Mesenchymal stem cell (in vitro differentiated cells and primary cell): ENCODE results near the gene USP22.

Source experiments
- DNase-seq: peaks from one replicate; pipeline ENCODE4 v3.0.0-alpha.2; 2013
- H2AFZ ChIP-seq: one replicate; pipeline ENCODE4 v1.6.1; 2013; ENCODE audit warnings: low read depth, mild to moderate bottlenecking, control low read depth, inconsistent platforms, low read length, moderate library complexity
- H2AK5ac ChIP-seq: 2 replicates; pipeline ENCODE4 v1.6.1; 2013; ENCODE audit warnings: low read length, moderate library complexity, mild to moderate bottlenecking, inconsistent platforms; ENCODE audit not compliant: severe bottlenecking
- H2BK120ac ChIP-seq: one replicate; pipeline ENCODE4 v1.6.1; 2013; ENCODE audit warnings: low read depth, mild to moderate bottlenecking, inconsistent platforms, low read length, moderate library complexity
- H2BK12ac ChIP-seq, 2 experiments: one replicate each; pipeline ENCODE4 v1.6.1; 2013; ENCODE audit warnings: inconsistent platforms in 2 of 2, low read length in 2 of 2, mild to moderate bottlenecking in 2 of 2, moderate library complexity in 2 of 2, control low read depth in 1 of 2
- H2BK15ac ChIP-seq: one replicate; pipeline ENCODE4 v1.6.1; 2013; ENCODE audit warnings: mild to moderate bottlenecking, low read depth, inconsistent platforms; ENCODE audit not compliant: poor library complexity, severe bottlenecking
- H2BK5ac ChIP-seq: 2 replicates; pipeline ENCODE4 v1.6.1; 2013; ENCODE audit warnings: low read depth, mild to moderate bottlenecking, low read length, control low read depth, inconsistent platforms; ENCODE audit not compliant: poor library complexity, severe bottlenecking
- H3K14ac ChIP-seq, 2 experiments: one replicate each; pipeline ENCODE4 v1.6.1; 2013; ENCODE audit warnings: inconsistent platforms in 2 of 2, low read length in 2 of 2, control low read depth in 1 of 2, mild to moderate bottlenecking in 1 of 2, moderate library complexity in 1 of 2
- H3K18ac ChIP-seq, 2 experiments: one replicate each; pipeline ENCODE4 v1.6.1; 2013; ENCODE audit warnings: inconsistent platforms in 2 of 2, low read length in 2 of 2, control low read depth in 1 of 2, low read depth in 1 of 2, mild to moderate bottlenecking in 1 of 2
- H3K23ac ChIP-seq, 2 experiments: one replicate each; pipeline ENCODE4 v1.6.1; 2013; ENCODE audit warnings: inconsistent platforms in 2 of 2, low read length in 2 of 2, mild to moderate bottlenecking in 2 of 2, moderate library complexity in 2 of 2, control low read depth in 1 of 2
- H3K27ac ChIP-seq: 2 replicates; pipeline ENCODE4 v1.5.1; 2013; ENCODE audit warnings: mild to moderate bottlenecking, moderate library complexity, low read length, control low read depth, inconsistent platforms; ENCODE audit not compliant: poor library complexity, severe bottlenecking
- H3K27me3 ChIP-seq, 2 experiments: 2 replicates each; pipeline versions ENCODE4 v1.6.1 to v1.7.0; 2013; ENCODE audit warnings: low read length in 2 of 2, mild to moderate bottlenecking in 2 of 2, moderate library complexity in 2 of 2, control low read depth in 1 of 2, inconsistent platforms in 1 of 2; ENCODE audit not compliant: control insufficient read depth in 1 of 2, insufficient read depth in 1 of 2
- H3K36me3 ChIP-seq, 2 experiments: 2 replicates each; pipeline versions ENCODE4 v1.6.1 to v1.7.0; 2013; ENCODE audit warnings: low read length in 2 of 2, control low read depth in 1 of 2, inconsistent platforms in 1 of 2, low read depth in 1 of 2, mild to moderate bottlenecking in 1 of 2; ENCODE audit not compliant: insufficient read depth in 2 of 2, control insufficient read depth in 1 of 2
- H3K4ac ChIP-seq, 2 experiments: one replicate each; pipeline ENCODE4 v1.6.1; 2013; ENCODE audit warnings: inconsistent platforms in 2 of 2, low read length in 2 of 2, mild to moderate bottlenecking in 2 of 2, moderate library complexity in 2 of 2, control low read depth in 1 of 2, low read depth in 1 of 2
- H3K4me1 ChIP-seq: 2 replicates; pipeline ENCODE4 v1.6.1; 2013; ENCODE audit warnings: low read depth, low read length, control low read depth; ENCODE audit not compliant: control insufficient read depth, insufficient read depth
- H3K4me2 ChIP-seq: 2 replicates; pipeline ENCODE4 v1.6.1; 2013; ENCODE audit warnings: low read length, mild to moderate bottlenecking, inconsistent platforms; ENCODE audit not compliant: poor library complexity, severe bottlenecking
- H3K4me3 ChIP-seq, 2 experiments: 2 replicates each; pipeline versions ENCODE4 v1.5.1 to v1.7.0; 2013; ENCODE audit warnings: low read length in 2 of 2, mild to moderate bottlenecking in 2 of 2, control low read depth in 1 of 2, low read depth in 1 of 2; ENCODE audit not compliant: insufficient read depth in 1 of 2
- H3K79me1 ChIP-seq: replicated peaks from 2 replicates; pipeline ENCODE4 v1.6.1; 2013; ENCODE audit warnings: mild to moderate bottlenecking, control low read depth, low read length, inconsistent platforms; ENCODE audit not compliant: poor library complexity, severe bottlenecking
- H3K9ac ChIP-seq: 2 replicates; pipeline ENCODE4 v1.7.0; 2013; ENCODE audit warnings: mild to moderate bottlenecking, low read length, moderate library complexity
- H3K9me3 ChIP-seq: 2 replicates; pipeline ENCODE4 v1.7.0; 2013; ENCODE audit warnings: mild to moderate bottlenecking, low read length; ENCODE audit not compliant: control insufficient read depth
- H4K8ac ChIP-seq: one replicate; pipeline ENCODE4 v1.6.1; 2013; ENCODE audit warnings: inconsistent platforms, mild to moderate bottlenecking, low read length, moderate library complexity
- H4K91ac ChIP-seq: one replicate; pipeline ENCODE4 v1.6.1; 2013; ENCODE audit warnings: mild to moderate bottlenecking, low read length, inconsistent platforms
- WGBS: methylation state at CpG from one replicate; pipeline ENCODE4 v1.1.7; 2013; ENCODE audit warnings: mixed read lengths; 5-methylcytosine and 5-hydroxymethylcytosine counted together

Gene USP22

DNA sequence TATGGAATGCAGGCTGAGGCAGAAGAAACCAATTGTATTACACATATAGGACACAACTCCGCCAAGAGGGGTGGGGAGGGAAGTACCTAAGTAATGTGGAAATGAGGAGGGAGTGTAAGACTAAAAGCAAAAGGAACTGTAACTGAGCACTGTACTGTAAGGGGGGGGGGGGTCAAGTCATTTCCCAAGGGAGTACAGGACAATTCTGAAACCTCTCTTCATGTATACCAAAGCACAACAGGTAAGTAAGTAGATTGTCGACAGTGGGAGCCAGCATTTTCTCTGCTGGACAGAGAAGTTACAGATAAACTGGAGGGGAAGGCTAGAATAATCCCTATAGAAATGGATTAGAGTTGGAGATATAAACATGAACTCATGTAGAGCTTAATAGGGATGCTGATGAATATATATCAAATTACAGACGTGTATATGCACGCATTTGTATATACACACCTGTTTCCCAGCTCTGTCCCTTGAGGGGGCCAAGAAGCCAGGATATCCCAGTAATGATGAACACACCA, 6.4 kb downstream of the USP22 start:
- Histone ChIP-seq H4K91ac (no peak overlapping the region), H2AK5ac (no peak overlapping the region), H3K27me3 (no peaks in the 10 kb centered on the region), H2BK5ac (no peak overlapping the region), H2BK12ac (no peak overlapping the region), H3K9me3 (no peaks in the 10 kb centered on the region), H3K79me1 (no peaks in the 10 kb centered on the region), H3K36me3 (peaks cover 10 to 25% of the 10 kb centered on the region in 2 experiments), H3K14ac (no peak overlapping the region), H3K4ac (no peak overlapping the region), H2BK120ac (no peak overlapping the region), H3K4me2 (no peak overlapping the region), H2BK15ac (no peak overlapping the region), H3K9ac (no peak overlapping the region), H3K23ac (no peak overlapping the region), H3K4me1 (peaks cover 11% of the 10 kb centered on the region), H4K8ac (no peak overlapping the region), H3K27ac (no peak overlapping the region), H2AFZ (no peak overlapping the region), H3K4me3 (peak overlapping the region in 1 of 2 experiments; percentile 20), H3K18ac (no peak overlapping the region)
- DNase-seq = peak; percentile 38
- 95% methylated on average over 4 of the region's 4 CpGs for WGBS

DNA sequence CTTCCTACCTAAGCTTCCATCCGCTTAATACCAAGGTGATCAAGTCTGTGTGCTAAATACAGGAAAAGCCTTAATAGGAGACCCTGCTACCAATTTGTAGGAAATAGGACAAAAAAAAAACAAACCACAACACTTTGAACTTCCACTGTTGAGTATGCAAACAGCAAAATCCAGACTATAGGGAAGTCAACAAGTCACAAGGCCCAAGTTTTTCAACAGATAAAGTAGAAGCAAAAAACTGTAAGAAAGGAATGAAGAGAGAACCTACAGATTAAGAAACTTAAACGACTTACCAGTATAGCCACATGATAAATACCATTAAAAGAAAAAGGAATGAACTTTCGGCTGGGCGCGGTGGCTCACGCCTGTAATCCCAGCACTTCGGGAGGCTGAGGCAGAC, 7.4 kb downstream of the USP22 start:
- Histone ChIP-seq H2BK120ac (no peak overlapping the region), H3K9ac (no peak overlapping the region), H3K4ac (no peak overlapping the region), H2BK15ac (no peak overlapping the region), H3K4me3 (no peak overlapping the region), H3K27me3 (no peaks in the 10 kb centered on the region), H3K4me2 (no peak overlapping the region), H3K36me3 (peaks cover 10 to 25% of the 10 kb centered on the region in 2 experiments), H3K23ac (no peak overlapping the region), H2AK5ac (no peak overlapping the region), H3K4me1 (peaks cover 11% of the 10 kb centered on the region), H4K8ac (no peak overlapping the region), H2BK12ac (no peak overlapping the region), H3K14ac (no peak overlapping the region), H3K9me3 (no peaks in the 10 kb centered on the region), H3K79me1 (no peaks in the 10 kb centered on the region), H2AFZ (no peak overlapping the region), H3K18ac (no peak overlapping the region), H4K91ac (no peak overlapping the region), H3K27ac (no peak overlapping the region), H2BK5ac (no peak overlapping the region)
- DNase-seq = no peak
- 100% methylated on average over 7 of the region's 7 CpGs for WGBS

DNA sequence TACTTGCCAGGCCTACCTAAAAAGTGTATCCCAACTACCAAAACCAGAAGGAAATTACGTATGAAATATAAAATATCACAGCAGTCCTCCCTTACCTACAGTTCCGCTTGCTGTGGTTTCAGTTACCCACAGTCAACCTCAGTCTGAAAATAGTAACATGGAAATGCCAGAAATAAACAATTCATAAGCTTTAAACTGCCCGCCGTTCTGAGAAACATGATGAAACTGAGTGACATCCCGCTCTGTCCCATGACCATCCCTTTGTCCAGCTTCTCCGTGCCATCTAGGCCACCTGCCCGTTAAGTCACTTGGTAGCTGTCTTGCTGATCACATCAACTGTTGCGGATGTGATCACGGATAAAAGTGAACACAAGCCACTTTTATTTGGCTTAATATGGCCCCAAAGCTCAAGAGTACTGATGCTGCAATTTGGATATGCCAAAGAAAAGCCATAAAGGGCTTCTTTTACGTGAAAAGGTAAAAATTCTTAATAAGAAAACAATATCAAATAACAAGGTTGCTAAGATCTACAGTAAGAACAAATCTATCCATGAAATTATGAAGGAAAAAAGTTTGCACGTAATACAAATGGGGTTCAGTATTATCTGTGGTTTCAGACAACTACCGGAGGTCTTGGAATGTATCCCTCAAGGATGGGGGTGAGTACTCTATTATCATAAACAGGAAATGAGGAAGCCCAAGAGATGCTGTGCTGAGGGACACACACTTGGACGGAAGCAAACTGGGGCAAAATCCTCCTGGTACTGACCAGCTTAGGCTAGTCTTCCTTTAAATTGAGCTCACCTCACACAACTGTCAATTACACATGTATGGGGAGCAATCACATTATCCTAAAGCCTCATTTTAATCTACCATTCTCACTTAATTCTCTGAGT, 8.2 kb downstream of the USP22 start:
- no peak overlapping the region for H4K8ac ChIP-seq
- no peak overlapping the region for H3K4ac ChIP-seq
- H2AFZ ChIP-seq = no peak overlapping the region
- peak; percentile 55 for DNase-seq
- H3K4me1 ChIP-seq = peaks cover 9% of the 10 kb centered on the region
- H3K4me2 ChIP-seq = no peak overlapping the region
- H4K91ac ChIP-seq = no peak overlapping the region
- H3K14ac ChIP-seq = no peak overlapping the region
- H3K27ac ChIP-seq = peak overlapping the region; percentile 5
- H2BK120ac ChIP-seq = no peak overlapping the region
- 66% methylated on average over 12 of the region's 13 CpGs for WGBS
- no peak overlapping the region for H2BK12ac ChIP-seq
- H2BK5ac ChIP-seq = no peak overlapping the region
- no peaks in the 10 kb centered on the region for H3K27me3 ChIP-seq
- H3K4me3 ChIP-seq = peak overlapping the region in 1 of 2 experiments; percentile 43
- no peak overlapping the region for H3K18ac ChIP-seq
- no peaks in the 10 kb centered on the region for H3K9me3 ChIP-seq
- H3K79me1 ChIP-seq = no peaks in the 10 kb centered on the region
- peaks cover 10 to 24% of the 10 kb centered on the region in 2 experiments for H3K36me3 ChIP-seq
- no peak overlapping the region for H2AK5ac ChIP-seq
- no peak overlapping the region for H2BK15ac ChIP-seq
- peak overlapping the region; percentile 46 for H3K9ac ChIP-seq
- H3K23ac ChIP-seq = no peak overlapping the region

GRCh38 chr17:21033350-21033749, 9.5 kb downstream of the USP22 start:
- Histone ChIP-seq H2BK5ac (no peak overlapping the region), H2BK120ac (no peak overlapping the region), H3K9ac (no peak overlapping the region), H3K18ac (no peak overlapping the region), H3K79me1 (no peaks in the 10 kb centered on the region), H3K14ac (no peak overlapping the region), H3K36me3 (peaks cover 7 to 23% of the 10 kb centered on the region in 2 experiments), H3K9me3 (no peaks in the 10 kb centered on the region), H2AFZ (no peak overlapping the region), H3K27me3 (no peaks in the 10 kb centered on the region), H2BK15ac (peak overlapping the region; percentile 60), H3K4me2 (no peak overlapping the region), H3K27ac (no peak overlapping the region), H3K4me1 (peaks cover 15% of the 10 kb centered on the region), H3K23ac (no peak overlapping the region), H3K4me3 (no peak overlapping the region), H4K91ac (no peak overlapping the region), H2AK5ac (no peak overlapping the region), H4K8ac (no peak overlapping the region), H2BK12ac (no peak overlapping the region), H3K4ac (no peak overlapping the region)
- DNase-seq = peak; percentile 39
- 97% methylated on average over 2 of the region's 2 CpGs for WGBS
